Endothelial cell of umbilical vein (primary cell): Measurements from ENCODE around the gene SLC23A1. TPM values are rescaled to one million over a fixed set of nuclear protein-coding genes. Genes with fewer than 3 reads are reported as not detected.

ENCODE experiments used
- BruUV-seq: library from RNA; stranded (reverse); fragments of 400-500 nt; replicated peaks from 2 replicates; lab custom pipeline; 2021; lab: Mats Ljungman, UMichigan
- CTCF ChIA-PET: fragments of 300-600, 350-600 bp; sonication (Branson Sonifier 250); formaldehyde crosslinking; loops from one replicate; lab custom pipeline; 2021; ENCODE audit warnings: antibody characterized with exemption, inconsistent platforms; lab: Charles Lee
- POLR2A ChIA-PET: fragments of 300-600, 350-600 bp; sonication (Branson Sonifier 250); formaldehyde crosslinking; loops from one replicate; lab custom pipeline; 2021; ENCODE audit warnings: antibody characterized with exemption, inconsistent platforms; lab: Charles Lee
- DNase-seq: peaks from one replicate; pipeline ENCODE4 v3.0.0-alpha.2; 2011; ENCODE audit warnings: low read depth, low spot score
- FAIRE-seq: peaks from 2 replicates; lab custom pipeline; 2011; peaks lifted over from hg19 to GRCh38; lab: Jason Lieb, UNC
- H2AFZ ChIP-seq: 2 replicates; pipeline ENCODE4 v1.6.0; 2012; ENCODE audit warnings: low read depth, low read length, control low read depth, inconsistent platforms
- H3K27ac ChIP-seq: 2 replicates; pipeline ENCODE4 v1.5.1; 2011; ENCODE audit warnings: low read depth, mild to moderate bottlenecking, control low read depth, low read length, moderate library complexity; ENCODE audit not compliant: insufficient read depth
- H3K27me3 ChIP-seq, 2 experiments: 2 replicates each; pipeline versions ENCODE4 v1.6.0 to v1.6.1; 2011; ENCODE audit warnings: low read length in 2 of 2, mixed read lengths in 1 of 2; ENCODE audit not compliant: control insufficient read depth in 2 of 2, insufficient read depth in 2 of 2
- H3K36me3 ChIP-seq, 2 experiments: 2 replicates in 1 of 2; 3 replicates in 1 of 2; pipeline ENCODE4 v1.5.1; 2011; ENCODE audit warnings: low read length in 2 of 2, mild to moderate bottlenecking in 1 of 2, moderate library complexity in 1 of 2; ENCODE audit not compliant: control insufficient read depth in 2 of 2, insufficient read depth in 2 of 2; ENCODE audit errors: extremely low read depth in 1 of 2
- H3K4me1 ChIP-seq: 3 replicates; pipeline ENCODE4 v1.5.1; 2011; ENCODE audit warnings: mild to moderate bottlenecking, low read length; ENCODE audit not compliant: control insufficient read depth, insufficient read depth; ENCODE audit errors: extremely low read depth
- H3K4me2 ChIP-seq: 2 replicates; pipeline ENCODE4 v1.6.1; 2011; ENCODE audit warnings: low read length, control low read depth, mixed read lengths; ENCODE audit not compliant: insufficient read depth
- H3K4me3 ChIP-seq, 3 experiments: fragments of 200-600 bp in 1 of 3; sonication (generic), shearing (Covaris generic) in 1 of 3; replicated peaks in 1 of 3; 2 replicates each; pipeline ENCODE4 v1.5.1; 2011 to 2016; ENCODE audit warnings: control low read depth in 3 of 3, low read length in 3 of 3, mild to moderate bottlenecking in 2 of 3, inconsistent platforms in 1 of 3, low read depth in 1 of 3, moderate library complexity in 1 of 3; ENCODE audit not compliant: insufficient read depth in 1 of 3
- H3K79me2 ChIP-seq: 2 replicates; pipeline ENCODE4 v1.6.0; 2012; ENCODE audit warnings: low read length, inconsistent platforms; ENCODE audit not compliant: control insufficient read depth, insufficient read depth
- H3K9ac ChIP-seq: replicated peaks from 2 replicates; pipeline ENCODE3; 2011; ENCODE audit warnings: low read length, control low read depth; ENCODE audit not compliant: insufficient read depth; ENCODE audit errors: extremely low read depth
- H3K9me1 ChIP-seq: replicated peaks from 3 replicates; pipeline ENCODE4 v1.6.0; 2011; ENCODE audit warnings: mild to moderate bottlenecking, low read length; ENCODE audit not compliant: control insufficient read depth, insufficient read depth; ENCODE audit errors: extremely low read depth
- H3K9me3 ChIP-seq: replicated peaks from 2 replicates; pipeline ENCODE4 v1.5.1; 2012; ENCODE audit warnings: low read length, inconsistent platforms; ENCODE audit not compliant: control insufficient read depth, insufficient read depth
- H4K20me1 ChIP-seq: replicated peaks from 2 replicates; pipeline ENCODE3; 2011; ENCODE audit warnings: mild to moderate bottlenecking, low read length; ENCODE audit not compliant: control insufficient read depth, insufficient read depth; ENCODE audit errors: extremely low read depth
- EZH2 ChIP-seq: IDR thresholded peaks from 2 replicates; pipeline ENCODE4 v1.6.1; 2012; ENCODE audit warnings: borderline replicate concordance, low read depth, mild to moderate bottlenecking, moderate library complexity, low read length, inconsistent platforms; ENCODE audit not compliant: severe bottlenecking
- FOS ChIP-seq: IDR thresholded peaks from 2 replicates; pipeline ENCODE4 v1.6.1; 2011; ENCODE audit warnings: mild to moderate bottlenecking, low read length, moderate library complexity, borderline replicate concordance; ENCODE audit not compliant: insufficient read depth
- GATA2 ChIP-seq: IDR thresholded peaks from 2 replicates; pipeline ENCODE4 v1.7.0; 2011; ENCODE audit warnings: low read depth, mild to moderate bottlenecking, moderate library complexity, mixed read lengths, low read length; ENCODE audit not compliant: insufficient read length, insufficient read depth
- JUN ChIP-seq: IDR thresholded peaks from 2 replicates; pipeline ENCODE4 v1.6.1; 2011; ENCODE audit warnings: borderline replicate concordance, low read depth; ENCODE audit not compliant: insufficient read length, insufficient read depth
- MYC ChIP-seq: IDR thresholded peaks from one replicate; pipeline ENCODE4 v1.6.1; 2011; ENCODE audit warnings: mild to moderate bottlenecking, low read depth, low read length
- POLR2A ChIP-seq: IDR thresholded peaks from 2 replicates; pipeline ENCODE4 v1.6.1; 2012; ENCODE audit warnings: low read depth, mild to moderate bottlenecking, control low read depth, low read length
- POLR2AphosphoS5 ChIP-seq: IDR thresholded peaks from 2 replicates; pipeline ENCODE4 v1.6.1; 2012; ENCODE audit warnings: low read depth, mild to moderate bottlenecking, control low read depth, low read length, moderate library complexity; ENCODE audit not compliant: insufficient read depth
- dilution Hi-C: fragments of 300-500 bp; cut with MboI; formaldehyde crosslinking; loops from one replicate; pipeline ENCODE4 v1.15.0; 2019; ENCODE audit warnings: low sequenced_read_pairs; ENCODE audit not compliant: extremely low pct_ligation_motif_present
- intact Hi-C: fragments of 100-400 bp; cut with micrococcal nuclease; formaldehyde crosslinking; loops from one replicate; pipeline ENCODE4 v1.10.0; 2022
- polyA plus RNA-seq, 4 experiments: library from polyadenylated mRNA; depleted of rRNA in 3 of 4; stranded (reverse) in 3 of 4; unstranded in 1 of 4; fragments of >200 nt; gene quantifications; 2 replicates each; pipeline versions ENCODE4 v1.2.1 to v1.2.3, GENCODE V29; 2011 to 2012; ENCODE audit warnings: missing spikeins in 1 of 4
- total RNA-seq: library from RNA; stranded (reverse); gene quantifications from 2 replicates; pipeline ENCODE4 v1.2.3, GENCODE V29; 2021
- TF ChIP-seq, protein P1 (sequence below), 2 donors: IDR thresholded peaks; 1 replicate in 1 of 2; 2 replicates in 1 of 2; pipeline ENCODE4 v1.5.1; 2011; ENCODE audit warnings: low read length in 2 of 2, mild to moderate bottlenecking in 2 of 2, moderate library complexity in 2 of 2, control low read depth in 1 of 2, inconsistent platforms in 1 of 2, low read depth in 1 of 2; ENCODE audit not compliant: insufficient read depth in 1 of 2; ENCODE audit errors: extremely low read depth in 1 of 2
- TF ChIP-seq, protein P2 (sequence below): IDR thresholded peaks from 2 replicates; pipeline ENCODE4 v1.6.1; 2011; ENCODE audit not compliant: insufficient read depth, insufficient read length

The SLC23A1 gene
- total and polyA plus RNA-seq, 2 donors (not counting 3 experiments of a cell fraction or from before 2014, with no cell fraction given) = not detected

GRCh38 chr5:139396691-139397090 lies 13.6 kb upstream of the SLC23A1 start:
- FAIRE-seq = no peak
- intact Hi-C loops (no loop called here), dilution Hi-C loops (no loop called here)

More at GRCh38 chr5:139396691-139397090, 13.6 kb upstream of the SLC23A1 start:
- no TSS peak for BruUV-seq
- Histone ChIP-seq H3K9me3 (no peaks in the 10 kb centered on the region), H3K9me1 (no peaks in the 10 kb centered on the region), H3K79me2 (no peaks in the 10 kb centered on the region), H3K4me3 (no peak overlapping the region), H3K4me1 (peaks cover 6% of the 10 kb centered on the region), H3K36me3 (no peaks in the 10 kb centered on the region), H3K9ac (no peak overlapping the region), H3K27me3 (peaks cover 7 to 14% of the 10 kb centered on the region in 2 experiments), H3K27ac (no peak overlapping the region), H3K4me2 (no peak overlapping the region), H4K20me1 (no peaks in the 10 kb centered on the region), H2AFZ (no peak overlapping the region)
- CTCF ChIA-PET = interaction anchor here (1.2 kb wide), 1 partner anchor 9 kb away, joined by 3 read pairs; no protein-coding TSS in a partner anchor
- TF ChIP-seq JUN (no peak), POLR2A (no peak), POLR2AphosphoS5 (no peak), FOS (no peak), EZH2 (no peak), MYC (no peak), GATA2 (no peak)
- TF ChIP-seq, protein P1, sequence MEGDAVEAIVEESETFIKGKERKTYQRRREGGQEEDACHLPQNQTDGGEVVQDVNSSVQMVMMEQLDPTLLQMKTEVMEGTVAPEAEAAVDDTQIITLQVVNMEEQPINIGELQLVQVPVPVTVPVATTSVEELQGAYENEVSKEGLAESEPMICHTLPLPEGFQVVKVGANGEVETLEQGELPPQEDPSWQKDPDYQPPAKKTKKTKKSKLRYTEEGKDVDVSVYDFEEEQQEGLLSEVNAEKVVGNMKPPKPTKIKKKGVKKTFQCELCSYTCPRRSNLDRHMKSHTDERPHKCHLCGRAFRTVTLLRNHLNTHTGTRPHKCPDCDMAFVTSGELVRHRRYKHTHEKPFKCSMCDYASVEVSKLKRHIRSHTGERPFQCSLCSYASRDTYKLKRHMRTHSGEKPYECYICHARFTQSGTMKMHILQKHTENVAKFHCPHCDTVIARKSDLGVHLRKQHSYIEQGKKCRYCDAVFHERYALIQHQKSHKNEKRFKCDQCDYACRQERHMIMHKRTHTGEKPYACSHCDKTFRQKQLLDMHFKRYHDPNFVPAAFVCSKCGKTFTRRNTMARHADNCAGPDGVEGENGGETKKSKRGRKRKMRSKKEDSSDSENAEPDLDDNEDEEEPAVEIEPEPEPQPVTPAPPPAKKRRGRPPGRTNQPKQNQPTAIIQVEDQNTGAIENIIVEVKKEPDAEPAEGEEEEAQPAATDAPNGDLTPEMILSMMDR (IDR thresholded peaks at IDR 0.05; ENCODE audit: extremely low read depth in 1 of 2, insufficient read depth in 1 of 2, low read depth in 1 of 2, low read length in 2 of 2) = no peak
- TF ChIP-seq, protein P2, sequence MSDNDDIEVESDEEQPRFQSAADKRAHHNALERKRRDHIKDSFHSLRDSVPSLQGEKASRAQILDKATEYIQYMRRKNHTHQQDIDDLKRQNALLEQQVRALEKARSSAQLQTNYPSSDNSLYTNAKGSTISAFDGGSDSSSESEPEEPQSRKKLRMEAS = no peak
- POLR2A ChIA-PET = no interaction called here
- DNase-seq = no peak
